Gastrocnemius medialis (tissue), 4 donors: Measurements from ENCODE around the gene CSNK2A1.

Source experiments
- CTCF ChIP-seq, 5 experiments: fragments of 450-650 bp in 3 of 5; fragments of 200-600 bp in 2 of 5; sonication (generic) in 2 of 5; IDR thresholded peaks in 4 of 5; conservative IDR thresholded peaks in 1 of 5; 1 replicate in 4 of 5; 2 replicates in 1 of 5; pipeline ENCODE4 v1.5.1; 2016 to 2019; ENCODE audit warnings: antibody characterized with exemption in 5 of 5, mild to moderate bottlenecking in 3 of 5, moderate library complexity in 3 of 5
- POLR2A ChIP-seq, 2 donors: fragments of 450-650 bp; IDR thresholded peaks; one replicate each; pipeline ENCODE4 v1.6.1; 2017; ENCODE audit warnings: antibody characterized with exemption in 2 of 2, mild to moderate bottlenecking in 2 of 2, moderate library complexity in 2 of 2

- TF ChIP-seq CTCF (IDR thresholded peaks at IDR 0.05 in 4 of 5, conservative IDR thresholded peaks at IDR 0.05 in 1 of 5) (no peak), POLR2A (IDR thresholded peaks at IDR 0.05) (no peak)
Measured at GRCh38 chr20:513429-513828, 30.2 kb downstream of the CSNK2A1 start.
